ENCODE data around the gene RSRP1. TPM values are rescaled to one million over a fixed set of nuclear protein-coding genes. Genes with fewer than 3 reads are reported as not detected.

The RSRP1 gene
- total and polyA plus RNA-seq, 2 experiments from 2014 or later: 91.4 to 93.7 TPM

GRCh38 chr1:25253911-25254310 is 6.7 kb upstream of the RSRP1 start:
- no peak overlapping the region for H3K27ac Mint-ChIP-seq
- peaks cover 2% of the 10 kb centered on the region for H3K27me3 Mint-ChIP-seq (ENCODE audit: insufficient read depth, low read depth, poor library complexity)
- no peak for TF ChIP-seq POLR2AphosphoS5 (IDR thresholded peaks at IDR 0.05; ENCODE audit: low read depth)
- no peak for TF ChIP-seq ETS1 (IDR thresholded peaks at IDR 0.05)
- no peak for TF ChIP-seq ZNF114 (CRISPR knock-in tag; IDR thresholded peaks at IDR 0.05)
- no peak for TF ChIP-seq CTCF (conservative IDR thresholded peaks at IDR 0.05; ENCODE audit: low read depth in 2 of 2)
- no peak for TF ChIP-seq NANOG (IDR thresholded peaks at IDR 0.05; ENCODE audit: borderline replicate concordance)
- no peak for TF ChIP-seq EZH2phosphoT487 (IDR thresholded peaks at IDR 0.05; ENCODE audit: unreplicated experiment)
- TF ChIP-seq REST (IDR thresholded peaks at IDR 0.05; ENCODE audit: unreplicated experiment): no peak
- no peak for TF ChIP-seq STAT1 (IDR thresholded peaks at IDR 0.05; ENCODE audit: unreplicated experiment)
- no peak for TF ChIP-seq CREB1 (CRISPR knock-in tag; IDR thresholded peaks at IDR 0.05; ENCODE audit: low read depth)
- no peak for TF ChIP-seq ZNF462 (CRISPR knock-in tag; IDR thresholded peaks at IDR 0.05)
- no peak for TF ChIP-seq EZH2 (IDR thresholded peaks at IDR 0.05; ENCODE audit: low read depth, unreplicated experiment)
- TF ChIP-seq ZNF331 (CRISPR knock-in tag; IDR thresholded peaks at IDR 0.05; ENCODE audit: low read depth): no peak
- TF ChIP-seq JUNB (IDR thresholded peaks at IDR 0.05; ENCODE audit: unreplicated experiment): no peak

More at GRCh38 chr1:25253911-25254310, 6.7 kb upstream of the RSRP1 start:
- H3K27ac ChIP-seq (ENCODE audit: low read depth): peak overlapping the region; percentile 8; the same call in 1 of the 2 replicates
- H4K20me1 ChIP-seq (replicated peaks; ENCODE audit: insufficient read depth): peaks cover 2% of the 10 kb centered on the region; the same call in 1 of the 2 replicates
- H3K9me3 Mint-ChIP-seq: no peaks in the 10 kb centered on the region
- no peaks in the 10 kb centered on the region for H3K36me3 Mint-ChIP-seq (ENCODE audit: low read depth)
- DNase-seq (ENCODE audit: low spot score) (peak; percentile 48), ATAC-seq (peak; percentile 76)
- H3K4me1 Mint-ChIP-seq: peaks cover 17% of the 10 kb centered on the region; the same call in 2 of the 3 replicates
- no peak overlapping the region for H3K4me3 Mint-ChIP-seq
- H3K4me2 ChIP-seq: no peak overlapping the region
- no peaks in the 10 kb centered on the region for H3K9me2 ChIP-seq (ENCODE audit: insufficient read depth)
- no peaks in the 10 kb centered on the region for H3K27me3 ChIP-seq (ENCODE audit: insufficient read depth)
- no peak overlapping the region for H2AFZ ChIP-seq
- H3K79me2 ChIP-seq (replicated peaks; ENCODE audit: insufficient read depth): peaks cover 2% of the 10 kb centered on the region; the same call in 1 of the 2 replicates
- no peaks in the 10 kb centered on the region for H3K36me3 ChIP-seq (ENCODE audit: insufficient read depth)
- H3F3A ChIP-seq (replicated peaks; ENCODE audit: low read depth): no peaks in the 10 kb centered on the region; the same call in 1 of the 2 replicates
- no peak overlapping the region for H3K4me3 ChIP-seq
- peaks cover 10% of the 10 kb centered on the region; the same call in 1 of the 2 replicates for H3K4me1 ChIP-seq (ENCODE audit: insufficient read depth)
